D341Med (cell line): ENCODE data around the gene DOCK7.
"Not testable (repeated sequence)": the region's sequence is repeated elsewhere in the genome, so short reads cannot be mapped to it uniquely, and the experiment has no call there.

ENCODE experiments used
- DNase-seq: peaks from one replicate; pipeline ENCODE4 v3.0.0; 2012; ENCODE audit warnings: low spot score

Gene DOCK7

GRCh38 chr1:62612770-62613169 is 75.4 kb downstream of the DOCK7 start:
- DNase-seq, result no peak

GRCh38 chr1:62610588-62610987 is 77.6 kb downstream of the DOCK7 start:
- DNase-seq, result not testable (repeated sequence)

- DNase-seq, result no peak
These were observed 79.3 kb downstream of the DOCK7 start for GRCh38 chr1:62608905-62609304.

- no peak for DNase-seq
These were observed 86.7 kb downstream of the DOCK7 start for GRCh38 chr1:62601457-62601856.

GRCh38 chr1:62599044-62599443 is 89.1 kb downstream of the DOCK7 start:
- DNase-seq, result no peak

GRCh38 chr1:62597281-62597680 is 90.9 kb downstream of the DOCK7 start, which contains the start of gene ANGPTL3:
Gene ANGPTL3 (plus strand): TSS chr1:62597520. CDS start chr1:62597567, 47 bp downstream.
- DNase-seq, result no peak

GRCh38 chr1:62595647-62596046 is 92.5 kb downstream of the DOCK7 start:
- DNase-seq, result no peak

- DNase-seq, result no peak
These were observed 94.3 kb downstream of the DOCK7 start for GRCh38 chr1:62593825-62594394.

- DNase-seq, result no peak
These were observed 97.2 kb downstream of the DOCK7 start for GRCh38 chr1:62590970-62591368.

GRCh38 chr1:62590255-62590969 is 97.8 kb downstream of the DOCK7 start:
- no peak for DNase-seq

GRCh38 chr1:62589321-62589720 is 98.9 kb downstream of the DOCK7 start:
- DNase-seq, result no peak

- no peak for DNase-seq
These were observed 100.2 kb downstream of the DOCK7 start for GRCh38 chr1:62588000-62588399.

GRCh38 chr1:62585469-62586155 is 102.6 kb downstream of the DOCK7 start:
- no peak for DNase-seq

- no peak for DNase-seq
These were observed 114.5 kb downstream of the DOCK7 start for GRCh38 chr1:62573675-62574074.

GRCh38 chr1:62572476-62572875 is 115.7 kb downstream of the DOCK7 start:
- DNase-seq, result no peak

- not testable (repeated sequence) for DNase-seq
These were observed 116.7 kb downstream of the DOCK7 start for GRCh38 chr1:62571517-62571916.

- not testable (repeated sequence) for DNase-seq
These were observed 120.3 kb downstream of the DOCK7 start for GRCh38 chr1:62567926-62568325.

- DNase-seq, result not testable (repeated sequence)
These were observed 121.0 kb downstream of the DOCK7 start for GRCh38 chr1:62567182-62567581.

GRCh38 chr1:62561306-62561705 is 126.9 kb downstream of the DOCK7 start:
- no peak for DNase-seq

GRCh38 chr1:62544570-62544969 is 143.6 kb downstream of the DOCK7 start:
- no peak for DNase-seq

GRCh38 chr1:62541048-62541447 is 147.1 kb downstream of the DOCK7 start:
- DNase-seq, result no peak

GRCh38 chr1:62539028-62539447 is 149.1 kb downstream of the DOCK7 start:
- no peak for DNase-seq

GRCh38 chr1:62536865-62537264 is 151.3 kb downstream of the DOCK7 start:
- DNase-seq, result no peak
